Kidney (tissue), 14 donors: ENCODE data around the gene PHF14. TPM values are rescaled to one million over a fixed set of nuclear protein-coding genes. Genes with fewer than 3 reads are reported as not detected.

Source experiments
- DNase-seq, 5 donors: peaks; one replicate each; pipeline ENCODE4 v3.0.0-alpha.2; 2013 to 2020
- FAIRE-seq: peaks from 2 replicates; lab custom pipeline; 2012; peaks lifted over from hg19 to GRCh38; lab: Jason Lieb, UNC
- H3K27ac ChIP-seq, 2 donors: one replicate each; pipeline ENCODE4 v1.7.0; 2013; ENCODE audit warnings: low read depth in 2 of 2, low read length in 2 of 2, inconsistent platforms in 1 of 2
- H3K27me3 ChIP-seq: one replicate; pipeline ENCODE4 v1.7.1; 2013; ENCODE audit warnings: low read length, inconsistent platforms; ENCODE audit not compliant: control insufficient read depth, insufficient read depth
- H3K36me3 ChIP-seq, 3 donors: one replicate each; pipeline versions ENCODE4 v1.7.0 to v1.7.1; 2013; ENCODE audit warnings: low read length in 3 of 3, control low read depth in 1 of 3, inconsistent platforms in 1 of 3; ENCODE audit not compliant: insufficient read depth in 3 of 3, control insufficient read depth in 2 of 3
- H3K4me1 ChIP-seq, 3 donors: one replicate each; pipeline versions ENCODE4 v1.7.0 to v1.7.1; 2013; ENCODE audit warnings: low read length in 3 of 3, inconsistent platforms in 1 of 3, low read depth in 1 of 3; ENCODE audit not compliant: control insufficient read depth in 2 of 3, insufficient read depth in 2 of 3
- H3K4me3 ChIP-seq, 3 donors: one replicate each; pipeline versions ENCODE4 v1.7.0 to v1.8.1; 2013; ENCODE audit warnings: low read length in 3 of 3, control low read depth in 1 of 3, inconsistent platforms in 1 of 3
- H3K9ac ChIP-seq, 3 donors: one replicate each; pipeline versions ENCODE4 v1.7.0 to v1.7.1; 2013; ENCODE audit warnings: low read length in 3 of 3, control low read depth in 1 of 3, inconsistent platforms in 1 of 3
- H3K9me3 ChIP-seq, 3 donors: one replicate each; pipeline versions ENCODE4 v1.7.0 to v1.7.1; 2013; ENCODE audit warnings: low read length in 3 of 3, control low read depth in 1 of 3, inconsistent platforms in 1 of 3; ENCODE audit not compliant: control insufficient read depth in 2 of 3, insufficient read depth in 1 of 3
- intact Hi-C: fragments of 100-400 bp; cut with DNase I; formaldehyde crosslinking; loops from one replicate; pipeline ENCODE4 v1.11.1; 2022
- polyA plus RNA-seq: library from polyadenylated mRNA; stranded (reverse); fragments of 350-450 nt; fragmentation: Illumina TruSeq; extraction: RNeasy Lipid Tissue Mini Kit (QIAGEN cat#74804); gene quantifications from one replicate; pipeline ENCODE4 v1.2.3, GENCODE V29; 2014; ENCODE audit warnings: low read depth, low replicate concordance; ENCODE audit not compliant: insufficient read depth
- total RNA-seq: library from RNA; stranded (reverse); fragmentation: NEBNext Ultra II Directional; extraction: Animal tissue kit (Norgen Biotek cat#: 25700); gene quantifications from one replicate; pipeline ENCODE4 v1.2.1, GENCODE V29; 2021
- TF ChIP-seq, protein P1 (sequence below): IDR thresholded peaks from 3 replicates; pipeline ENCODE4 v1.5.1; 2012; ENCODE audit warnings: mild to moderate bottlenecking, moderate library complexity, borderline replicate concordance; ENCODE audit not compliant: insufficient read depth; ENCODE audit errors: extremely low read depth
- donor health status: control.
- donor health status: control.
- donor health status: control.
- donor health status: control.
- donor health status: control.
- donor health status: DM: yes; HTN: yes; CAD: no.
- donor health status: Normal renal cell carcinoma (clear cell type).

Gene PHF14
- total and polyA plus RNA-seq, 2 donors from 2014 or later, result 17.1 to 31.7 TPM

DNA sequence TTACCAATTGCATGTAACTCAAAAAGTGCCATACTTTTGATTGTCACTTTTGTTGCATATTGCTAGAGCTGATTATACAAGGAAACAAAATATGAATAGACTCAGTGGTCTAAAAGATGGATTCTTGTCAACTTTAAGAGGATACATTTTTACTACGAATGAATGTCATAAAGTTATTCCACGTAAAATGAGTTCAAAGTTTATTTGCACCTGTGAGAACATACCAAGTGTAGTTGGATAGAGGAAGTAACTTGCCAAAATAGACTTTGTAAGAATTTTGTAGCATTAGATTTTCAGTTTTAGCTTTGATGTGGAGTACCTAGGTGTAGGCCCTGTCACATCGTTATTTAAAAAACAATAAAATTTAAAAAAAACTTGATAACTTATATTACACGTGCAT lies 106.2 kb downstream of the PHF14 start:
- FAIRE-seq (no peak), DNase-seq (no peak)
- Histone ChIP-seq H3K36me3 (no peaks in the 10 kb centered on the region), H3K4me3 (no peak overlapping the region), H3K27me3 (no peaks in the 10 kb centered on the region), H3K9me3 (no peaks in the 10 kb centered on the region), H3K4me1 (no peaks in the 10 kb centered on the region), H3K27ac (no peak overlapping the region), H3K9ac (no peak overlapping the region)
- intact Hi-C loops, result no loop called here
- TF ChIP-seq, protein P1, sequence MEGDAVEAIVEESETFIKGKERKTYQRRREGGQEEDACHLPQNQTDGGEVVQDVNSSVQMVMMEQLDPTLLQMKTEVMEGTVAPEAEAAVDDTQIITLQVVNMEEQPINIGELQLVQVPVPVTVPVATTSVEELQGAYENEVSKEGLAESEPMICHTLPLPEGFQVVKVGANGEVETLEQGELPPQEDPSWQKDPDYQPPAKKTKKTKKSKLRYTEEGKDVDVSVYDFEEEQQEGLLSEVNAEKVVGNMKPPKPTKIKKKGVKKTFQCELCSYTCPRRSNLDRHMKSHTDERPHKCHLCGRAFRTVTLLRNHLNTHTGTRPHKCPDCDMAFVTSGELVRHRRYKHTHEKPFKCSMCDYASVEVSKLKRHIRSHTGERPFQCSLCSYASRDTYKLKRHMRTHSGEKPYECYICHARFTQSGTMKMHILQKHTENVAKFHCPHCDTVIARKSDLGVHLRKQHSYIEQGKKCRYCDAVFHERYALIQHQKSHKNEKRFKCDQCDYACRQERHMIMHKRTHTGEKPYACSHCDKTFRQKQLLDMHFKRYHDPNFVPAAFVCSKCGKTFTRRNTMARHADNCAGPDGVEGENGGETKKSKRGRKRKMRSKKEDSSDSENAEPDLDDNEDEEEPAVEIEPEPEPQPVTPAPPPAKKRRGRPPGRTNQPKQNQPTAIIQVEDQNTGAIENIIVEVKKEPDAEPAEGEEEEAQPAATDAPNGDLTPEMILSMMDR, result no peak

DNA sequence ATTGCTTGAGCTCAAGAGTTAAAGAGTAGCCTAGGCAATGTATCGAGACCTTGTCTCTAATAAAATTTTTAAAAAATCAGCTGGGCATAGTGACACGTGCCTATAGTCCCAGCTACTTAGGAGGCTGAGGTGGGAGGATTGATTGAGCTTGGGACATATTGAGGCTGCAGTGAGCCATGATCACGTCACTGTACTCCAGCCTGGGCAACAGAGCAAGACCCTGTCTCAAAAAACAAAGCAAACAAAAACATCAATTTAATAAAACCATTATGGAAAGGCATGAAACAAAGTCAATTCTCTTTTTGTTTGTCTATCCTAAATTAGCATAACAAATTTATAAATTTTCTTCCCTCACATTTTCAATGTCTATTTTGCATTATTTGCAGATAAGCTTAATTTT lies 108.4 kb downstream of the PHF14 start:
- no peak for FAIRE-seq
- Histone ChIP-seq H3K27ac (no peak overlapping the region), H3K36me3 (no peaks in the 10 kb centered on the region), H3K4me1 (no peaks in the 10 kb centered on the region), H3K9ac (no peak overlapping the region), H3K27me3 (no peaks in the 10 kb centered on the region), H3K4me3 (no peak overlapping the region), H3K9me3 (no peaks in the 10 kb centered on the region)
- intact Hi-C loops, result no loop called here
- TF ChIP-seq, protein P1, result no peak
- DNase-seq, result no peak

DNA sequence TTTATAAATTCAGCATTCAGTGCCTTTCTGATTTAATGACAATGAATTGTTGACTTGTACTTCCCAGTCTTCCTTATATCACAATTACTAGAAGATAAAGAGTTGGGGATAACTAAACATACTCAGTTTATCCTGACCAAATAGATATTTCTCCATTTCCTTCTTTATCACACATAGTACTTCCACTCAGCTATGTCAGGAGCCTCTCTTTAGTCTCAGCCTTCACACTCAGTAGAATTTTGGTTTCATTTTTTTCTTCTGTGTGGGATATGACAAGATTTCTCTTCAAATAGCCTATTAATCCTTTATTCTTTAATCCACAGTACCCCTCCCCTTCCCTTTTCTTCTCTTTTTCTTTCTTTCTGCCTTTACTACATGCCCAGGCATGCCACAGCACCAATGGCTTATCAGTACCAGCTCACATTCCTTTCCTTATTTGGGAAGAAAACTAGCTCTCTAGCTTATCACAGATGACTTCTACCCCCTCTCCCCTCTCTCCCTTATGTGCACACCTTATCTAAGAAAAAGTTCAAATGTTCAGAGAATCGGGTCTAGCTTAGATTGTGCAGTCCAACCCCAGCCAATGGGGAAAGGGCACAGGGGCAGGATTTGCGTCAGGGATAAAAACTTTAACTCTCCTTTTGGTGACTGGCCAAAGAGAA lies 109.0 kb downstream of the PHF14 start:
- TF ChIP-seq, protein P1, result no peak
- FAIRE-seq, result no peak
- DNase-seq, result no peak
- no peaks in the 10 kb centered on the region for H3K4me1 ChIP-seq
- H3K36me3 ChIP-seq, result no peaks in the 10 kb centered on the region
- no peaks in the 10 kb centered on the region for H3K9me3 ChIP-seq
- H3K4me3 ChIP-seq, result no peak overlapping the region
- intact Hi-C loops, result no loop called here
- H3K27ac ChIP-seq, result no peak overlapping the region
- H3K9ac ChIP-seq, result no peak overlapping the region
- H3K27me3 ChIP-seq, result no peaks in the 10 kb centered on the region

DNA sequence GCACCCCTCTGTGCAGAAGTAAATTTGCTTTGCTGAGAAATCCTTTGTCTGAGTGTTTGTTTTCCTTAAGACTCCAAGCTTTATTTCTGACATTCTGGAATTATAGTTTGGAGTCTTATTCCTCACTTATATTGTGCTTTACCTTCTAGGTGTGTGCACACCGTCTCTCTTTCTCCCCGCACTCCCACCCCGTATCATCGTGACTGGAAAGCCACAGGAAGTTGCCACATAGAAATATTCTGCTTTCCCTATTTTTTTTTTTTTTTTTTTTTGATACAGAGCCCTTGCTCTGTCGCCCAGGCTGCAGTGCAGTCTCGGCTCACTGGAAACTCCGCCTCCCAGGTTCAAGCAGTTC lies 109.5 kb downstream of the PHF14 start:
- no peak overlapping the region for H3K4me3 ChIP-seq
- FAIRE-seq (no peak), DNase-seq (no peak)
- TF ChIP-seq, protein P1, result no peak
- H3K9ac ChIP-seq, result no peak overlapping the region
- intact Hi-C loops, result no loop called here
- no peaks in the 10 kb centered on the region for H3K36me3 ChIP-seq
- no peaks in the 10 kb centered on the region for H3K9me3 ChIP-seq
- H3K27ac ChIP-seq, result no peak overlapping the region
- H3K27me3 ChIP-seq, result no peaks in the 10 kb centered on the region
- no peaks in the 10 kb centered on the region for H3K4me1 ChIP-seq
